ENCODE results near the gene CYP2S1.
"Not testable (repeated sequence)": the region's sequence is repeated elsewhere in the genome, so short reads cannot be mapped to it uniquely, and the experiment has no call there.

Gene CYP2S1

DNA sequence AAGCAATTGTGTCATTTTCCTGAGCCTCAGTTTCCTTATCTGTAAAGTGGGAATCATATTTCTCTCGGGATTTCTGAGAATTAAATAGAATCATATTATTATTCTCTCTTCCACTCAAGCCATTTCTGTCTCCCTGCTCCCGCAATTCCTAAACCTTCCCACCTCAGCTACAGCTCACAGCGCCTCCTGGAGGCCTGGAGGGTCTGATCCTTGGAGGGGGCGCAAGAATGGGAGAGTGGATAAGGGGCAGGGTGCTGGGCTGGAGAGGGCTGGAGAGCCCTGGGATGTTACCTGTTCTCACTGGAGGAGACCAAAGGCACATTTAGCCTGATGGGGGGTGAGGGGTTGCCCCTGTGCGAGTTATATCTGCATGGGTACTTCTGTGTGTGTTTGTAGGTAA is 31.1 kb upstream of the CYP2S1 start:
- in situ Hi-C loops (cut with MboI; ENCODE audit: low pct_unique_long_range_greater_than_20kb, low sequenced_read_pairs, unreplicated experiment), result no loop called here
- TF ChIP-seq, protein P1, sequence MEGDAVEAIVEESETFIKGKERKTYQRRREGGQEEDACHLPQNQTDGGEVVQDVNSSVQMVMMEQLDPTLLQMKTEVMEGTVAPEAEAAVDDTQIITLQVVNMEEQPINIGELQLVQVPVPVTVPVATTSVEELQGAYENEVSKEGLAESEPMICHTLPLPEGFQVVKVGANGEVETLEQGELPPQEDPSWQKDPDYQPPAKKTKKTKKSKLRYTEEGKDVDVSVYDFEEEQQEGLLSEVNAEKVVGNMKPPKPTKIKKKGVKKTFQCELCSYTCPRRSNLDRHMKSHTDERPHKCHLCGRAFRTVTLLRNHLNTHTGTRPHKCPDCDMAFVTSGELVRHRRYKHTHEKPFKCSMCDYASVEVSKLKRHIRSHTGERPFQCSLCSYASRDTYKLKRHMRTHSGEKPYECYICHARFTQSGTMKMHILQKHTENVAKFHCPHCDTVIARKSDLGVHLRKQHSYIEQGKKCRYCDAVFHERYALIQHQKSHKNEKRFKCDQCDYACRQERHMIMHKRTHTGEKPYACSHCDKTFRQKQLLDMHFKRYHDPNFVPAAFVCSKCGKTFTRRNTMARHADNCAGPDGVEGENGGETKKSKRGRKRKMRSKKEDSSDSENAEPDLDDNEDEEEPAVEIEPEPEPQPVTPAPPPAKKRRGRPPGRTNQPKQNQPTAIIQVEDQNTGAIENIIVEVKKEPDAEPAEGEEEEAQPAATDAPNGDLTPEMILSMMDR (IDR thresholded peaks at IDR 0.05; ENCODE audit: extremely low read depth, insufficient read depth, missing control alignments), result peak; percentile 27
- no peak for DNase-seq (ENCODE audit: low spot score)

GRCh38 chr19:41166944-41167804 is 25.8 kb upstream of the CYP2S1 start:
- TF ChIP-seq, protein P1 (IDR thresholded peaks at IDR 0.05; ENCODE audit: extremely low read depth, insufficient read depth, missing control alignments), result no peak
- DNase-seq (ENCODE audit: low spot score), result no peak
- in situ Hi-C loops (cut with MboI; ENCODE audit: low pct_unique_long_range_greater_than_20kb, low sequenced_read_pairs, unreplicated experiment), result no loop called here

DNA sequence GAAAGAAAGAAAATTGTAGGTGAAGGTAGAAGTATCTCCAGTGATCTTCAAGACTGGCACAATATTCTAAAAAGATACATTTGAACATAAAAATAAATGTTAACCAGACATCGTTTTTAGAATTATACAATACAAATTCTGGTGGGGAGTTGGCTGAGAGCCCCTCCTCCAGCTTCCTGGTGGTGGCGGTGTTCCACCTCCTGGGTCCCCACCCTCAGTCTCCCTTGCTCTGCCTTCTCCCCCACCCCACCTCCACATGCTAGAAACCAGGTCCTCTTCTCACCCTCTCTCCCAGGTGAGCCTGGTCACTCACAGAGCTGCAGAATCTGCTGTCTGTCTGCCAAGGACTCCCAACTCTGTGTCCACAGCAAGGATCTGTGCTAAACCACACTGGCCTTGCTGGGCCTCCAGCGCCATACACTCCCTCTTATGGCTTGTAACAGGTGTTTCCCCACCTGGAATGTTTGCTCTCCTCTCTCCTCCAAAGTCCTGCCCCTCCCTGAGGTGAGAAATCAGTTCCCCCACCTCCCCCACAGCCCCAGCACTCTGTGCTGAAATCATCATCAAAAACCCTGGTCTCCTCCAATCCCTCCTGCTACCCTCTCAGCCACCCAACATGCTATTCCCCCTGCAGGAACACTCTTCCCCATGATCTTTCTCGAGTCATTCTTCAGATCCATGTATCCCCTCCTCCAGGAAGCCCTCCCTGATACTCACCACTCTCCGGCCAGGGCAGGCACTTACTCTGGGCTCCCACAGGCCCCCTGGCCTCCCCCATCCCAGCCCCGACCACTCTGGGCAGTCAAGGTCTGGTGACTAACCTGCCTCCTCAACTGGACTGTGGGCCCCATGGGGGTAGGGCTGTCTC is 20.5 kb upstream of the CYP2S1 start:
- DNase-seq (ENCODE audit: low spot score), result no peak
- TF ChIP-seq, protein P1 (IDR thresholded peaks at IDR 0.05; ENCODE audit: extremely low read depth, insufficient read depth, missing control alignments), result peak; percentile 4
- in situ Hi-C loops (cut with MboI; ENCODE audit: low pct_unique_long_range_greater_than_20kb, low sequenced_read_pairs, unreplicated experiment), result no loop called here

- in situ Hi-C loops (cut with MboI; ENCODE audit: low pct_unique_long_range_greater_than_20kb, low sequenced_read_pairs, unreplicated experiment), result no loop called here
- no peak for DNase-seq (ENCODE audit: low spot score)
- TF ChIP-seq, protein P1 (IDR thresholded peaks at IDR 0.05; ENCODE audit: extremely low read depth, insufficient read depth, missing control alignments), result no peak
Measured at GRCh38 chr19:41174297-41174928, 18.6 kb upstream of the CYP2S1 start.

DNA sequence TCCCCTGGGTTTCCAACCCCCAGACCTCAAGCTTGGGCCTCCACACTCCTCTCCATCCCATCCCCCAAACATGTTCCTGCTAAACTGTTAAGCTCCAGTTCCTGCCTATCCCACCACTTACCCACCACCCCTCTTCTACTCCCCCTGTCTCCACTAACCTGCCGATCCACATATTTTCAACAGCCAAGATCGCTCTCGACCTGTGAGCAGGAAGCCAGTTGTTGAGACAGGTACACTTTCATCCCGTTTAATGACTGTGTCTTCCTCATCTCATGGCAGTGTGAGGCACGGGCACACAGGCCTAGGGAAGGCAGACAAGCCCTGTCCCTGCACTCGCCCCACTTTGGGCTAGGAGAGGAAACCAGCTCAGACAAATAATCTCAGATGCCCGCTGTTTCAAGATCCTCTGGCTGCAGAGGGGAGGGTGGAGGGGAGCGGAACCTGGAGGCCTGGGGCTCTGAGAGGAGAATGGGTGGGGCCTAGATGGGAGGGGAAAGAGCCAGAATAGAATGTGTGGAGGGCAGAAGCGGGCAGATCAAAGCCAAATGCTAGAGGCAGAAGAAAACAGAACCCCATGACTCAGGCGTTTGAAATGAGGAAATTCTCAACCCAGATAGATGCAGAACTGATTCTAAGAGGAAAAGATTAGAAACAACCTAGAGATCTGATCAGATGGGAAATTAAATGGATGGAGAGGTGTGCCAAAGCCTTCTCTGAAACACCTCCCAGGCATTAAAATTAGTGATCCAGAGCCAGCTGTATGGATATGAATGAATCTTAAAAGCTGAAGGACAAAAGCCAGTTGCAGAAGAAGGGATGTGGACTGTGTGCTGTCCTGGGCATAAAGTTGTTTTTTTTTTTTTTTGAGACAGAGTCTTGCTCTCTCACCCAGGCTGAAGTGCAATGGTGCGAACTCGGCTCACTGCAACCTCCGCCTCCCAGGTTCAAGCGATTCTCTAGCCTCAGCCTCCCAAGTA is 16.9 kb upstream of the CYP2S1 start:
- in situ Hi-C loops (cut with MboI; ENCODE audit: low pct_unique_long_range_greater_than_20kb, low sequenced_read_pairs, unreplicated experiment), result no loop called here
- DNase-seq (ENCODE audit: low spot score), result no peak
- TF ChIP-seq, protein P1 (IDR thresholded peaks at IDR 0.05; ENCODE audit: extremely low read depth, insufficient read depth, missing control alignments), result no peak

DNA sequence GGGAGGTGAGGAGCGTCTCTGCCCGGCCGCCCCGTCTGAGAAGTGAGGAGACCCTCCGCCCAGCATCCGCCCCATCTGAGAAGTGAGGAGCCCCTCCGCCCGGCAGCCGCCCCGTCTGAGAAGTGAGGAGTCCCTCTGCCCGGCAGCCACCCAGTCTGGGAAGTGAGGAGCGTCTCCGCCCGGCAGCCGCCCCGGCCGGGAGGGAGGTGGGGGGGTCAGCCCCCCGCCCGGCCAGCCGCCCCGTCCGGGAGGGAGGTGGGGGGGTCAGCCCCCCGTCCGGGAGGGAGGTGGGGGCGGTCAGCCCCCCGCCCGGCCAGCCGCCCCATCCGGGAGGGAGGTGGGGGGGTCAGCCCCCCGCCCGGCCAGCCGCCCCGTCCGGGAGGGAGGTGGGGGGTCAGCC is 12.8 kb upstream of the CYP2S1 start:
- in situ Hi-C loops (cut with MboI; ENCODE audit: low pct_unique_long_range_greater_than_20kb, low sequenced_read_pairs, unreplicated experiment); DNase-seq (ENCODE audit: low spot score): not testable (repeated sequence)

All from GM13977 (cell line).